Measurements from ENCODE around the gene INPP4A. TPM values are rescaled to one million over a fixed set of nuclear protein-coding genes. Genes with fewer than 3 reads are reported as not detected.

INPP4A gene
- polyA plus RNA-seq, 2 of the 4 experiments (the other 2 are of a cell fraction) = 9.4 to 16.0 TPM

- Histone ChIP-seq H3K4me2 (no peak overlapping the region), H3K27ac (no peak overlapping the region), H3K9me3 (no peaks in the 10 kb centered on the region), H3K4me3 (no peak overlapping the region), H3K4me1 (peaks cover 14% of the 10 kb centered on the region)
- DNase-seq (ENCODE audit: low read depth in 1 of 2, low spot score in 1 of 2) (no peak), FAIRE-seq (no peak), ATAC-seq (no peak)
- TF ChIP-seq CHD2 (IDR thresholded peaks at IDR 0.05; ENCODE audit: low read length, partially characterized antibody) = no peak
- no peak for TF ChIP-seq MYC (IDR thresholded peaks at IDR 0.05; ENCODE audit: borderline replicate concordance, low read length)
- ChIA-PET POLR2A (no interaction called here), CTCF (no interaction called here)
- 87% methylated on average over 9 of the region's 9 CpGs for WGBS (ENCODE audit: missing lambda C conversion rate)
Observed at GRCh38 chr2:98472961-98473746, 28.5 kb downstream of the INPP4A start.

GRCh38 chr2:98473995-98474780 lies 29.5 kb downstream of the INPP4A start:
- Histone ChIP-seq H3K4me1 (peaks cover 14% of the 10 kb centered on the region), H3K27ac (no peak overlapping the region), H3K9me3 (no peaks in the 10 kb centered on the region), H3K4me2 (no peak overlapping the region), H3K4me3 (no peak overlapping the region)
- no peak for FAIRE-seq
- POLR2A ChIA-PET = no interaction called here
- TF ChIP-seq HOXB13 (CRISPR knock-in tag; IDR thresholded peaks at IDR 0.05; ENCODE audit: low read depth) = no peak
- TF ChIP-seq EHF (CRISPR knock-in tag; IDR thresholded peaks at IDR 0.05) = no peak
- CTCF ChIA-PET = no interaction called here
- no peak for ATAC-seq
- WGBS (ENCODE audit: missing lambda C conversion rate) = 88% methylated on average over 9 of the region's 10 CpGs
- no peak for DNase-seq (ENCODE audit: low read depth in 1 of 2, low spot score in 1 of 2)

- Histone ChIP-seq H3K4me2 (no peak overlapping the region), H3K9me3 (no peaks in the 10 kb centered on the region), H3K27ac (no peak overlapping the region), H3K4me1 (peaks cover 23% of the 10 kb centered on the region), H3K4me3 (no peak overlapping the region)
- TF ChIP-seq ELK1 (IDR thresholded peaks at IDR 0.05; ENCODE audit: low read depth, low read length) = no peak
- no peak for TF ChIP-seq PBX3 (IDR thresholded peaks at IDR 0.05)
- no peak for TF ChIP-seq KDM5A (IDR thresholded peaks at IDR 0.05)
- TF ChIP-seq SMC3 (IDR thresholded peaks at IDR 0.05) = no peak
- TF ChIP-seq HOXA7 (CRISPR knock-in tag; IDR thresholded peaks at IDR 0.05) = no peak
- TF ChIP-seq REST (IDR thresholded peaks at IDR 0.05) = no peak
- TF ChIP-seq ESRRA (IDR thresholded peaks at IDR 0.05; ENCODE audit: borderline replicate concordance, low read length) = no peak
- no peak for TF ChIP-seq RCOR1 (IDR thresholded peaks at IDR 0.05; ENCODE audit: low read depth, low read length)
- TF ChIP-seq MYC (IDR thresholded peaks at IDR 0.05; ENCODE audit: borderline replicate concordance, low read length) = no peak
- TF ChIP-seq HOXB5 (CRISPR knock-in tag; IDR thresholded peaks at IDR 0.05) = no peak
- no peak for TF ChIP-seq RFX5 (IDR thresholded peaks at IDR 0.05)
- TF ChIP-seq MAFK (IDR thresholded peaks at IDR 0.05; ENCODE audit: partially characterized antibody) = no peak
- TF ChIP-seq MAX (IDR thresholded peaks at IDR 0.05) = no peak
- TF ChIP-seq TP53 (CRISPR knock-in tag; IDR thresholded peaks at IDR 0.05) = no peak
- no peak for TF ChIP-seq ZC3H11A (IDR thresholded peaks at IDR 0.05)
- WGBS (ENCODE audit: missing lambda C conversion rate) = 93% methylated on average over 5 of the region's 5 CpGs
- ATAC-seq = no peak
- no peak for FAIRE-seq
- ChIA-PET POLR2A (no interaction called here), CTCF (no interaction called here)
- no peak for DNase-seq (ENCODE audit: low read depth in 1 of 2, low spot score in 1 of 2)
Observed at GRCh38 chr2:98474979-98475632, 30.4 kb downstream of the INPP4A start.
